Effector memory CD4-positive, alpha-beta T cell (primary cell): ENCODE data around the gene KIR3DL3.
"Not testable (repeated sequence)": the region's sequence is repeated elsewhere in the genome, so short reads cannot be mapped to it uniquely, and the experiment has no call there.

Experiments
- DNase-seq, 3 donors: peaks; one replicate each; pipeline ENCODE4 v3.0.0-alpha.2; 2020
- H3K27ac ChIP-seq: 2 replicates; pipeline ENCODE4 v1.7.0; 2013; ENCODE audit warnings: mild to moderate bottlenecking, low read length, moderate library complexity; ENCODE audit not compliant: insufficient read depth, poor library complexity, severe bottlenecking
- H3K27me3 ChIP-seq: replicated peaks from 2 replicates; pipeline ENCODE4 v1.7.0; 2013; ENCODE audit warnings: mild to moderate bottlenecking, low read length; ENCODE audit not compliant: insufficient read depth, control insufficient read depth, poor library complexity, severe bottlenecking
- H3K36me3 ChIP-seq: 2 replicates; pipeline ENCODE4 v1.7.0; 2013; ENCODE audit warnings: mild to moderate bottlenecking, low read length, moderate library complexity; ENCODE audit not compliant: control insufficient read depth, insufficient read depth
- H3K4me1 ChIP-seq: 2 replicates; pipeline ENCODE4 v1.7.0; 2013; ENCODE audit warnings: low read length, mild to moderate bottlenecking; ENCODE audit not compliant: control insufficient read depth, insufficient read depth, poor library complexity, severe bottlenecking
- H3K4me3 ChIP-seq: 2 replicates; pipeline ENCODE4 v1.7.0; 2013; ENCODE audit warnings: low read length, low read depth, mild to moderate bottlenecking; ENCODE audit not compliant: insufficient read depth, poor library complexity, severe bottlenecking
- H3K9me3 ChIP-seq: 2 replicates; pipeline ENCODE4 v1.7.0; 2013; ENCODE audit warnings: mild to moderate bottlenecking, low read length, moderate library complexity; ENCODE audit not compliant: control insufficient read depth

Gene KIR3DL3

DNA sequence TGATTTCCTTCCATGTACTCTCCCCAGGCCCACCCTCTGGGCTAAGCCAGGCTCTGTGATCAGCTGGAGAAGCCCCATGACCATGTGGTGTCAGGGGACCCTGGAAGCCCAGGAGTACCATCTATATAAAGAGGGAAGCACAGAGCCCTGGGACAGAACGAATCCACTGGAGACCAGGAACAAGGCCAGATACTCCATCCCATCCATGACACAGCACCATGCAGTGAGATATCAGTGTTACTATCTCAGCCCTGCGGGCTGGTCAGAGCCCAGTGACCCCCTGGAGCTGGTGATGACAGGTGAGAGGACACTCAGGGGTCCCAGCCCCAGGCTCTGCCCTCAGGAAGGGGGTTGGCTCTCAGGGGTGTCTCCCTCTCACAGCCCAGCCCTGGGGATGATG, 27.5 kb upstream of the KIR3DL3 start:
- H3K36me3 ChIP-seq, result no peaks in the 10 kb centered on the region
- H3K4me3 ChIP-seq, result no peak overlapping the region
- peaks cover 3% of the 10 kb centered on the region for H3K27me3 ChIP-seq
- DNase-seq, result no peak
- H3K27ac ChIP-seq, result no peak overlapping the region
- H3K9me3 ChIP-seq, result no peaks in the 10 kb centered on the region
- H3K4me1 ChIP-seq, result no peaks in the 10 kb centered on the region

DNA sequence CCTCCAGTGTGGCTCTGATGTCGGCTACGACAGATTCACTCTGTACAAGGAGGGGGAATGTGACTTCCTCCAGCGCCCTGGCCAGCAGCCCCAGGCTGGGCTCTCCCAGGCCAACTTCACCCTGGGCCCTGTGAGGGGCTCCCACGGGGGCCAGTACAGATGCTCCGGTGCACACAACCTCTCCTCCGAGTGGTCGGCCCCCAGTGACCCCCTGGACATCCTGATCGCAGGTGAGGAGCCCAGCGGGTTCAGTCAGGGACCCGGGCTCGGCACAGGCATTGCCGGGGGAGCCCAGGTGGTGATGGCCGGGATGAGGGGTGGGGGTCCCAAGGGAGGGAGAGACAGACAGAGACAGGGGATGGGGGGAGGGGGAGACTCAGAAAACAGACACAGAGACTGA, 26.5 kb upstream of the KIR3DL3 start:
- DNase-seq, H3K4me1 ChIP-seq, H3K4me3 ChIP-seq: not testable (repeated sequence)

DNA sequence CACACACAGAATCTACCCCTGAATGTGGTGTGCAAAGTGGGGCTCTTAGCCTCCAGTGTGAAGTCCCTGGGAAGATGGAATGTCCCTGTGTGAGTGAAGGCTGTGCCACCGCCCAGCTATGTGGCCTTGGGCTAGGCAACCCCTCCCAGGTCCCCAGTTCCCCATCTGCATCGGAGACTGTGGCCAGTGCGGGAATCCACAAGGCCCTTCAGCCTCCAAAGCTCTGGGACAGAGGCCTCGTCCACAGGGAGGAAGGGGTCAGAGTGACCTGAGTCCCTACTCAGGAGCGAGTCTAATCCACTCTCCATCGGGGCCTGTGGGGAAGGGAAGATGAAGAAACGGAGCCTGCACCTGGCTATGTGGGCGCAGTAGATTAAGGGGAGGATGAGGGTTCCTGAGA, 19.3 kb upstream of the KIR3DL3 start:
- Histone ChIP-seq H3K27me3 (peaks cover 3% of the 10 kb centered on the region), H3K4me3 (no peak overlapping the region), H3K9me3 (no peaks in the 10 kb centered on the region), H3K27ac (no peak overlapping the region), H3K36me3 (no peaks in the 10 kb centered on the region), H3K4me1 (peaks cover 5% of the 10 kb centered on the region)
- DNase-seq, result no peak

More for the DNA sequence above, 26.5 kb upstream of the KIR3DL3 start:
- H3K27me3 ChIP-seq, H3K9me3 ChIP-seq, H3K27ac ChIP-seq, H3K36me3 ChIP-seq: not testable (repeated sequence)

DNA sequence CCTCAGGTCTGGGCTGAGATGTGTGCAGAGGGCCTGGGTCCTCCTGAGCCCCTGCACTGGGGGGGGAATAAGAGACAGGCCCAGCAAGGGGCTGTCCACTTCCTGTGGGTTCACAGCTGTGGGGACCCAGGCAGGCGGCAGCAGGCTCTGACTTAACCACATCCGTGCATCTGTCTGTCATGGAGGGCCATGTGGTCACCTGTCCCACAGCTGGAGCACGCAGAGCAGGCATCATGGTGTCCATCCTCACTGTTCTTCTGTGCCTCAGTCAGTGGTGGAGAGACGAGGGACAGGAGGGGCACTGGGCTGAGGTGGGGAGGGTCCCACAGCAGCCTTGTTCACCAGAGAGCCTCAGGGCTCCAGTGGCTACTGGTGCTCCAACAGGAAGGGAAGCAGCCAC, 16.3 kb upstream of the KIR3DL3 start:
- Histone ChIP-seq H3K27me3 (no peaks in the 10 kb centered on the region), H3K4me3 (no peak overlapping the region), H3K36me3 (no peaks in the 10 kb centered on the region), H3K9me3 (no peaks in the 10 kb centered on the region), H3K27ac (no peak overlapping the region), H3K4me1 (peaks cover 5% of the 10 kb centered on the region)
- DNase-seq, result no peak

DNA sequence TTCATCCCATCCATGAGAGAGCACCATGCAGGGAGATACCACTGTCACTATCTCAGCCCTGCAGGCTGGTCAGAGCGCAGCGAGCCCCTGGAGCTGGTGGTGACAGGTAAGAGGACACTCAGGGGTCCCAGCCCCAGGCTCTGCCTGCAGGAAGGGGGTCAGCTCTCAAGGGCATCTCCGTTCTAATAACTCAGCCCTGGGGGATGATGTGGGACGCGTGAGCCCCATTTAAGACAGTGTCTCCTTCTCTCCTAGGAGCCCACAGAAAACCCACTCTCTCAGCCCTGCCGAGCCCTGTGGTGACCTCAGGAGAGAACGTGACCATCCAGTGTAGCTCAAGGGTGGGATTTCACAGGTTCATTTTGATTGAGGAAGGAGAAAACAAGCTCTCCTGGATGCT, 15.5 kb upstream of the KIR3DL3 start:
- Histone ChIP-seq H3K4me1 (peaks cover 5% of the 10 kb centered on the region), H3K27ac (no peak overlapping the region), H3K36me3 (no peaks in the 10 kb centered on the region), H3K9me3 (no peaks in the 10 kb centered on the region), H3K27me3 (no peaks in the 10 kb centered on the region), H3K4me3 (no peak overlapping the region)
- DNase-seq, result no peak

DNA sequence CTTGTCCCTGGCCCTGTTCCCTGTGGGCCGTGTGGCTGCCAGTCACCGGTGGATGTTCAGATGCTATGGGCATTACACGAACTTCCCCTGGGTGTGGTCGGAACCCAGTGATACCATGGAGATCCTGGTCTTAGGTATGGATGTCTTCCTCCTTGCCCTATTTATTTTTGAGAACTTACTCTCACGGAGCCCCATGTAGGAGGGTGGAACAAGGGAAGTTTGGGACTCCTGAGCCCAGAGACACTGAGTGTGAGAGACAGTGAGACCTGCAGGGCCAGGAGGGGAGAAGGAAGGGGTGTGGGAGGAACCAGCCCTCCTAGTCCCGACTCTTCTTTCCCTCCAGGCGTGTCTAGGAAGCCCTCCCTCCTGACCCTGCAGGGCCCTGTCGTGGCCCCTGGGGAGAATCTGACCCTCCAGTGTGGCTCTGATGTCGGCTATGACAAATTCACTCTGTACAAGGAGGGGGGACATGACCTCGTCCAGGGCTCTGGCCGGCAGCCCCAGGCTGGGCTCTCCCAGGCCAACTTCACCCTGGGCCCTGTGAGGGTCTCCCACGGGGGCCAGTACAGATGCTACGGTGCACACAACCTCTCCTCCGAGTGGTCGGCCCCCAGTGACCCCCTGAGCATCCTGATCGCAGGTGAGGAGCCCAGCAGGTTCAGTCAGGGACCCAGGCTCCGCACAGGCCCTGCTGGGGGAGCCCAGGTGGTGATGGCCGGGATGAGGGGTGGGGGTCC, 14.9 kb upstream of the KIR3DL3 start:
- H3K27ac ChIP-seq, result no peak overlapping the region
- no peak for DNase-seq
- H3K9me3 ChIP-seq, result no peaks in the 10 kb centered on the region
- H3K4me3 ChIP-seq, result no peak overlapping the region
- H3K27me3 ChIP-seq, result no peaks in the 10 kb centered on the region
- peaks cover 5% of the 10 kb centered on the region for H3K4me1 ChIP-seq
- no peaks in the 10 kb centered on the region for H3K36me3 ChIP-seq

DNA sequence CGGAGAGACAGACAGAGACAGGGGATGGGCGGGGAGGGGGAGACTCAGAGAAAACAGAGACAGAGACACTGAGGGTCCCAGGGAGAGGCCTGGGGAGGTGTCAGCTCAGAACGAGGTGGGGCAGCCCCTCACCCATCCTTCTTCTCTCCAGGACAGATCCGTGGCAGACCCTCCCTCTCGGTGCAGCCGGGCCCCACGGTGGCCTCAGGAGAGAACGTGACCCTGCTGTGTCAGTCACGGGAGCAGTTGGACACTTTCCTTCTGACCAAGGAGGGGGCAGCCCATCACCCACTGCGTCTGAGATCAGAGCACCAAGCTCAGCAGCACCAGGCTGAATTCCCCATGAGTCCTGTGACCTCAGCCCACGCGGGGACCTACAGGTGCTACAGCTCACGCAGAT, 14.3 kb upstream of the KIR3DL3 start:
- not testable (repeated sequence) for H3K27me3 ChIP-seq, DNase-seq, H3K9me3 ChIP-seq, H3K4me1 ChIP-seq, H3K36me3 ChIP-seq, H3K27ac ChIP-seq, H3K4me3 ChIP-seq

DNA sequence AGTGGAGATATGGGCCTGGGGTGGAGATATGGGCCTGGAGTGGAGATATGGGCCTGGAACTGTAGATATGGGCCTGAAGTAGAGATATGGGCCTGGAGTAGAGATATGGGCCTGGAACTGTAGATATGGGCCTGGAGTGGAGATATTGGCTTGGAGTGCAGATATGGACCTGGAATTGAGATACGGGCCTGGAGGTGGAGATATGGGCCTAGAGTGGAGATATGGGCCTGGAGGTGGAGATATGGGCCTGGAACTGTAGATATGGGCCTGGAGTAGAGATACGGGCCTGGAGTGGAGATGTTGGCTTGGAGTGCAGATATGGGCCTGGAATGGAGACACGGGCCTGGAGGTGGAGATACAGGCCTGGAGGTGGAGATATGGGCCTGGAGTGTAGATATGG, 402 bp downstream of the KIR3DL3 start:
- Histone ChIP-seq H3K4me1 (no peaks in the 10 kb centered on the region), H3K9me3 (peaks cover 4% of the 10 kb centered on the region), H3K27ac (no peak overlapping the region), H3K4me3 (no peak overlapping the region), H3K36me3 (no peaks in the 10 kb centered on the region), H3K27me3 (no peaks in the 10 kb centered on the region)
- DNase-seq, result no peak

DNA sequence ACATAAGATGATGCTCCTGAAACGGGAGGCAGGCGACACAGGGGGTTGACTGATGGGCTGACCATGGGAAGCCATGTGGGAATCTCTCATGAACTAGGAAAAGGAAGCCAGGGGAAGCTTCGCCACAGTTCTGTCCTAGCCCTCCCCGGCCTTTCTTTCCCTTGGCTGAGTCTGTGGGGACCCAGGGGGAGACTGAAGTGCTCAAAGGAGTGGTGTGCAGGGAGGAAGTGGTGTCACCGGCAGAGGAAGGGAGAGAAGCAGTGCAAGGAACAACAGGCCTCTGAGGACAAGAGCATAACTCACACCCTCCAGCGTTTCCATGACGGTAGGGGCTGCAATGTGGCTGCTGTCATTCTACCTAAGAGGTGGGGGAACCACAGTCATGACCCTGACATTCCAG, 1.1 kb downstream of the KIR3DL3 start:
- Histone ChIP-seq H3K9me3 (peaks cover 4% of the 10 kb centered on the region), H3K4me3 (no peak overlapping the region), H3K27ac (no peak overlapping the region), H3K4me1 (no peaks in the 10 kb centered on the region), H3K36me3 (no peaks in the 10 kb centered on the region), H3K27me3 (no peaks in the 10 kb centered on the region)
- no peak for DNase-seq

DNA sequence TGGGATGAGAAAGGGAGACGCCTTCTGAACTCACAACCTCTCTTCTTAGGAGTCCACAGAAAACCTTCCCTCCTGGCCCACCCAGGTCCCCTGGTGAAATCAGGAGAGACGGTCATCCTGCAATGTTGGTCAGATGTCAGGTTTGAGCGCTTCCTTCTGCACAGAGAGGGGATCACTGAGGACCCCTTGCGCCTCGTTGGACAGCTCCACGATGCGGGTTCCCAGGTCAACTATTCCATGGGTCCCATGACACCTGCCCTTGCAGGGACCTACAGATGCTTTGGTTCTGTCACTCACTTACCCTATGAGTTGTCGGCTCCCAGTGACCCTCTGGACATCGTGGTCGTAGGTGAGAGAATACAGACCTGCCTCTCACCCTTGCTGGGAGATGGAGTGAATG, 3.3 kb downstream of the KIR3DL3 start:
- Histone ChIP-seq H3K27me3 (no peaks in the 10 kb centered on the region), H3K36me3 (no peaks in the 10 kb centered on the region), H3K27ac (no peak overlapping the region), H3K9me3 (no peaks in the 10 kb centered on the region), H3K4me1 (no peaks in the 10 kb centered on the region), H3K4me3 (no peak overlapping the region)
- no peak for DNase-seq
